ENCODE results near the gene RAPGEF1. TPM values are rescaled to one million over a fixed set of nuclear protein-coding genes. Genes with fewer than 3 reads are reported as not detected.

RAPGEF1 gene
- total RNA-seq, 2 experiments from 2014 or later, result 118 to 243 TPM

DNA sequence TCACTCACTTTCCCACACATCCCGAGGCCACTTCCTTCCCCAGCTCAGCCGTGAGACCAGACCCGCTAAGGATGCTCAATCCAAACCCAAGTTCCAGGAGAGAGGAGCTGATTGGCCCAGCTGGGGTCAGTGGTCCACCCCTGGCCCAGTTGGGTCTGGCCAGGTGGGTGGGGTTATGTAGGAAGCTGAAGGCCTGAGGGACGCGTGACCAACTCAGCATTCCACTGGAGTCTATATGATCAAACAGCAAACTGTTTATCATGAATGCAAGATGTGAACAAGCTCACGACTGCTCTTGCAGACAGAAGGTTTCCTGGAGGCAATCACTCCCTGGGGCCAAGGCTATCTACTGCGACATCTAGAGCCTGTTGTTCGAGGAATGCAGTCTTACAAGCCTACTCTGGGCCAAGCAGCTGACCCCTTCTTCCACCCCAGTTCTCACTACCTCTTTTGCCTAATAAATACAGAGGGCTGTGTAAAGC is 4.9 kb upstream of the RAPGEF1 start:
- intact Hi-C loops (cut with micrococcal nuclease; ENCODE audit: unreplicated experiment), result loop anchor here (5.0 kb wide), 1 partner anchor 372 kb away; no protein-coding TSS in a partner anchor
- peak overlapping the region; percentile 22; the same call in 1 of the 2 replicates for H2AFZ ChIP-seq (ENCODE audit: low read length)
- TF ChIP-seq, protein P1, sequence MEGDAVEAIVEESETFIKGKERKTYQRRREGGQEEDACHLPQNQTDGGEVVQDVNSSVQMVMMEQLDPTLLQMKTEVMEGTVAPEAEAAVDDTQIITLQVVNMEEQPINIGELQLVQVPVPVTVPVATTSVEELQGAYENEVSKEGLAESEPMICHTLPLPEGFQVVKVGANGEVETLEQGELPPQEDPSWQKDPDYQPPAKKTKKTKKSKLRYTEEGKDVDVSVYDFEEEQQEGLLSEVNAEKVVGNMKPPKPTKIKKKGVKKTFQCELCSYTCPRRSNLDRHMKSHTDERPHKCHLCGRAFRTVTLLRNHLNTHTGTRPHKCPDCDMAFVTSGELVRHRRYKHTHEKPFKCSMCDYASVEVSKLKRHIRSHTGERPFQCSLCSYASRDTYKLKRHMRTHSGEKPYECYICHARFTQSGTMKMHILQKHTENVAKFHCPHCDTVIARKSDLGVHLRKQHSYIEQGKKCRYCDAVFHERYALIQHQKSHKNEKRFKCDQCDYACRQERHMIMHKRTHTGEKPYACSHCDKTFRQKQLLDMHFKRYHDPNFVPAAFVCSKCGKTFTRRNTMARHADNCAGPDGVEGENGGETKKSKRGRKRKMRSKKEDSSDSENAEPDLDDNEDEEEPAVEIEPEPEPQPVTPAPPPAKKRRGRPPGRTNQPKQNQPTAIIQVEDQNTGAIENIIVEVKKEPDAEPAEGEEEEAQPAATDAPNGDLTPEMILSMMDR (conservative IDR thresholded peaks at IDR 0.05; ENCODE audit: low read length), result no peak
- no peak for TF ChIP-seq EZH2phosphoT487 (IDR thresholded peaks at IDR 0.05; ENCODE audit: borderline replicate concordance, low read depth, low read length)
- peaks cover 87% of the 10 kb centered on the region for H3K4me1 ChIP-seq (ENCODE audit: insufficient read depth, low read length, poor library complexity, severe bottlenecking)
- ChIA-PET CTCF (ENCODE audit: unreplicated experiment) (no interaction called here), POLR2A (interaction anchor here (0.5 to 2.5 kb wide), 5 partner anchors 17 to 365 kb away, joined by 3 to 20 read pairs (median 6); no protein-coding TSS in a partner anchor)
- no peaks in the 10 kb centered on the region for H3K9me3 ChIP-seq (ENCODE audit: low read length)
- H4K20me1 ChIP-seq (ENCODE audit: insufficient read depth, low read length), result no peaks in the 10 kb centered on the region
- H3K4me3 ChIP-seq (ENCODE audit: low read depth, low read length, poor library complexity, severe bottlenecking), result no peak overlapping the region
- H3K27ac ChIP-seq (ENCODE audit: low read depth, low read length, poor library complexity, severe bottlenecking), result peak overlapping the region; percentile 83
- H3K79me2 ChIP-seq (ENCODE audit: insufficient read depth, low read depth, low read length), result no peaks in the 10 kb centered on the region
- H3K36me3 ChIP-seq (ENCODE audit: insufficient read depth, low read length), result no peaks in the 10 kb centered on the region
- peak overlapping the region; percentile 60 for H3K4me2 ChIP-seq (ENCODE audit: low read length)
- no TSS peak for BruUV-seq (replicated peaks)
- DNase-seq (ENCODE audit: low spot score), result no peak
- H3K9me2 ChIP-seq (ENCODE audit: insufficient read depth, low read length), result no peaks in the 10 kb centered on the region

DNA sequence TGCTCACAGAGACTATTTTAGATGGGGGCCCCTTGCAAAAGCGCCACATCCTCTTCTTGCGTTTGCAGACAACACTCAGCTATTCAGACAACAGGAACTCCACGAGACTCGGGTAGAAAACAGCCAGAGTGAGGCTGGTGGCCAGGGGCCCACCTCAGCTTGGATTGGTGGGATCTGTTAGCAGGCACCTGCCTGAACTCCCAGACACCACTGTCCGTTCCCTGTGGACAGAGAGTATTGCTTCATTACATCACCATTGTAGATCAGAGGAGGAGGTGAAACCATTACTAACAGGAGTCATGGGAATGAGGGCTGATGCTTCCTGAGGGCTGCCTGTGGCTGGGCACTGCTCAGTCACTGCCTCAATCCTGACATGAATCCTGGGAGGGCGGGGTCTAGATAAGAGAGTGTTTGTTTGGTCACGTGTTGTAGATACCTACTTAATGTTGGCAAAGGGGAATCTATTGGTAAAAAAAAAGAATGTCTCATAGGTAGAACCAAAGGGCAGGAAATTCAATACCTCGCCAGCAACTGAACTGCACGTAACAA is 4.4 kb upstream of the RAPGEF1 start:
- TF ChIP-seq EZH2phosphoT487 (IDR thresholded peaks at IDR 0.05; ENCODE audit: borderline replicate concordance, low read depth, low read length), result no peak
- TF ChIP-seq, protein P1 (conservative IDR thresholded peaks at IDR 0.05; ENCODE audit: low read length), result no peak
- H3K9me2 ChIP-seq (ENCODE audit: insufficient read depth, low read length), result no peaks in the 10 kb centered on the region
- no TSS peak for BruUV-seq (replicated peaks)
- H3K4me2 ChIP-seq (ENCODE audit: low read length), result peak overlapping the region; percentile 60
- peak overlapping the region; percentile 83 for H3K27ac ChIP-seq (ENCODE audit: low read depth, low read length, poor library complexity, severe bottlenecking)
- intact Hi-C loops (cut with micrococcal nuclease; ENCODE audit: unreplicated experiment), result loop anchor here (5.0 kb wide), 1 partner anchor 372 kb away; no protein-coding TSS in a partner anchor
- H3K4me1 ChIP-seq (ENCODE audit: insufficient read depth, low read length, poor library complexity, severe bottlenecking), result peaks cover 82% of the 10 kb centered on the region
- ChIA-PET CTCF (ENCODE audit: unreplicated experiment) (interaction anchor here (1.2 to 1.7 kb wide), 2 partner anchors 17 to 70 kb away, joined by 4 to 5 read pairs; no protein-coding TSS in a partner anchor), POLR2A (interaction anchor here (0.5 to 2.5 kb wide), 12 partner anchors 11 to 371 kb away, joined by 3 to 20 read pairs (median 4); no protein-coding TSS in a partner anchor)
- H2AFZ ChIP-seq (ENCODE audit: low read length), result peak overlapping the region; percentile 22; the same call in 1 of the 2 replicates
- peaks cover under 1% of the 10 kb centered on the region for H3K79me2 ChIP-seq (ENCODE audit: insufficient read depth, low read depth, low read length)
- H4K20me1 ChIP-seq (ENCODE audit: insufficient read depth, low read length), result no peaks in the 10 kb centered on the region
- H3K36me3 ChIP-seq (ENCODE audit: insufficient read depth, low read length), result no peaks in the 10 kb centered on the region
- peak overlapping the region; percentile 21 for H3K4me3 ChIP-seq (ENCODE audit: low read depth, low read length, poor library complexity, severe bottlenecking)
- peak; percentile 79 for DNase-seq (ENCODE audit: low spot score)
- H3K9me3 ChIP-seq (ENCODE audit: low read length), result no peaks in the 10 kb centered on the region
